CD4-positive, alpha-beta T cell treated with Interleukin-12 subunit alpha and Interleukin-12 subunit beta, for 1 hour (primary cell): ENCODE results near the gene PPP2R2D.
"Not testable (repeated sequence)": the region's sequence is repeated elsewhere in the genome, so short reads cannot be mapped to it uniquely, and the experiment has no call there.

ENCODE experiments used
- DNase-seq: peaks from one replicate; pipeline ENCODE4 v3.0.0-alpha.2; 2020

The PPP2R2D gene

DNA sequence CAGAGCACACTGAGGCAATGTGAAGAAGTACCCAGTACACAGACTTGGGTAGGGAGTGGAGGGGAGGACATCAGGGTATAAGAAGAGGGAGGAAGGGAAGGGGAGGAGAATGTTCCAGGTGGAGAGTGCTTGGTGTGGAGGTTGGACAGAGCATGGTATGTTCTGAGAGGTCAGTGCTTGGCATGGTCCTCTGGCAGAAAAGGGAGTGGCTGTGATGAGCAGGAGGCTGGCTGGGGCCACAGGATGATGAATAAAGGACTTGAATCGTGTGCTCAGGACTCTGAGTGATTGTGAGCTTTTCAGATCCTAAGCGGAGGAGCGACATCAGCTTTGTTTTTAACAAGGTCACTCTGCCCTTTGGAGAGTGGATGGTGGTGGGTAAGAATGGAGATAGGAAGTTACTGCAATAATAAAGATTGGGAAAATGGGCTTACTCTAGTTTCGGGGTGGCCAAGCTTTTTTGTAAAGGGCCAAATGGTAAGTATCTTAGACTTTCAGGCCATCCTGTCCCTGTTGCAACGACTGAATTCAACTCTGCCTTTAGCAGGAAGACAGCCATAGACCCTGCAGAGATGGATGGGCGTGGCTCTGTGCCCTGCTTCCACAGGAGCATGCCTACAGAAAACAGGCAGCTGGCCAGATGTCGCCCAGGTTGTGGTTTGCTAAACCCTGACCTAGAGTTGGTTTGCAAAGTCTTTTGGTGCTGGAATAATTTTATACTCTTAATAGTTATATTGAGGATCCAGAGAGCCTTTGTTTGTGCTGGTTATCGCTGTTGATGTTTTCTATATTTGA is 8.4 kb downstream of the PPP2R2D start:
- no peak for DNase-seq

GRCh38 chr10:131909929-131910328 is 9.1 kb downstream of the PPP2R2D start:
- no peak for DNase-seq

DNA sequence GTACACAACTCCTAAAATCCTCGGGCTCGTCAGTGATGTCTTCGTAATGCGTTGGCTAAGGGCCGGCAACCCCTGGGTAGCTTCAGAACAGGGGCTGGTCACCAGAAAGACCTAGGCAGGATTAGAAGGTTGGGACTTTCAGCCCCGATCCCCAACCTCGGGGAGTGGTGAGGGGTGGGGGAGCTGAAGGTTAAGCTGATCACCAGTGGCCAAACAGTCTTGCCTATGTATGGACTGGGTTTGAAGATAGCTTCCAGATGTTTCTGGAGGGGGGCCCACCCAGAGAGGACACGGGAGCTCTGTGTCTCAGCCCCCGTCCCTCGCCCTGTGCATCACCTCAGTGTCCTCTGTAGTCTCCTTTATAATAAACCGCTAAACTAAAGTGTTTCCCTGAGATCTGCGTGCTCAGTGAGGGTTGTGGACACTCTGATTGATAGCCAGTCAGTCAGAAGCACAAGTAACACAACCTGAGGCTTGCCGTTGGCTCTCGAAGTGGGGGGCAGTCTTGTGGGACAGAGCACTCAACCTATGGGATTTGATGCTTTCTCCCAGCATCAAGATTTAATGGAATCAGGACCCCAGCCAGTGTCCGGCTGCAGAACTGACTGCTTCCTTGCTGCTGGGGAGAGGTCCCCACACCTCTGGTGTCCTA is 10.0 kb downstream of the PPP2R2D start:
- DNase-seq, result no peak

GRCh38 chr10:131911451-131911850 is 10.6 kb downstream of the PPP2R2D start:
- no peak for DNase-seq

DNA sequence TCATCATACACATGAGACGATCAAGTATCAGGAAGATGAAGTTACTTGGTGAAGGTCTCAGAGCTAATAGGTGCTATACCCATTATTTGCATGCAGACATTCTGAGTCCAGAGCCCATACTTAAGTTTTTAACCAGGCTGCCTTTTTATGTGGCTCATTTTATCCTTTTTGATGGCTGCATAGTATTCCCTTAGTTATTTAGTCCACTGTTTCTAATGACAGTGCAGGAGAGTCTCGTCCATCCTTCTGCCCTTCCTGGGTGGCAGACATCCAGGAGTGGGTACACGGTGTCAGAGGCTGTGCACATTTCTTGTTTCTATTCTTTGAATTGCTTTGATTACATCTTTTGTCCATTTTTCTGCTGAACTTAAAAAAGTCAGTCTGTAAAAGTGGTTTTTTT is 11.8 kb downstream of the PPP2R2D start:
- DNase-seq, result no peak

DNA sequence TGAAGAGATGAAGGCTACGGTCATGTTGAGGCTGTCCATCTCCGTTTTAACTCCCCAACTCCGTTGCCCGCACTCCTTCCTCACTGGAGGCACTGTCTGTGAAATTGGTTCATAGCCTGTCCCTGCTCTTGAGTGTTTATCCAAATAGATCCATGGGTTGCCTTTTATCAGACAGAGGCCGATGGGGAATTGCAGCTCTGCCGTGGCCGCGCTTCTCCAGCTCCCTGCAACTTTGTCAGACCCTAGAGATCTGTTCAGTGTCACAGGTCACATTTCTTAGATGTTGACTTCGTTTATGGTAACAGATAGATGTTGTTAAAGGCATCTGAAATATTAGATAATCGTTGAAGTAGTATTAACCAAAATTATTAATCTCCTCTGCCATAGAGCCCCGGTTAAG is 14.7 kb downstream of the PPP2R2D start:
- no peak for DNase-seq

DNA sequence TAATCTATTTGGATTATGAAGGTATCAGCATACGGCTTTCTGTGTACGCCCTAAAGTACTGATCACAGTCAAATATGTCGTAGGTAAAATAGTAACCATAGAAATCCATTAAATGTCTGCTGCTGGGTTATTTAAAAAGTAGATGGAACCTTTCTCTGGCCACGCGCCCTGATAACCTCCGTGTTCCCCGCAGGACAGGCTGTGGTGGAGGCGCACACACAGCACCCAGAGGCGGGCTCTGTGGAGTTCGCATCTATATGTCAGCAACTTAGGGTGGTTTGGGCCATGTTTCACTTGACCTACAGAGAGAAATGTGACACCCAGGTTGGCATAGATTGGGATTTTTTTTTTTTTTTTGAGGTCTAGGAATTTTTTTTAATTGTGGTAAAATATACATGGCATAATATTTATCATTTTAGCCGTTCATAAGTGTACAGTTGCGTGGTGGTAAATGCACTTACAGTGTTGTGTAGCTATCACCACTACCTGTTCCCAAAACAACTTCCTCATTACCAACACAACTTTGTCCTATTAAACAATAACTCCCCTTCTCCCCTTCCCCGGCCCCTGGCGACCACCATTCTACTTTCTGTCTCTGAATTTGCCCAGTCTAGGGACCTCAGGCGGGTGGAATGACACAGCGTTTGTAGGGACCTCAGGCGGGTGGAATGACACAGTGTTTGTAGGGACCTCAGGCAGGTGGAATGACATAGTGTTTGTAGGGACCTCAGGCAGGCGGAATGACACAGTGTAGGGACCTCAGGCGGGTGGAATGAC is 15.4 kb downstream of the PPP2R2D start:
- DNase-seq, result no peak

DNA sequence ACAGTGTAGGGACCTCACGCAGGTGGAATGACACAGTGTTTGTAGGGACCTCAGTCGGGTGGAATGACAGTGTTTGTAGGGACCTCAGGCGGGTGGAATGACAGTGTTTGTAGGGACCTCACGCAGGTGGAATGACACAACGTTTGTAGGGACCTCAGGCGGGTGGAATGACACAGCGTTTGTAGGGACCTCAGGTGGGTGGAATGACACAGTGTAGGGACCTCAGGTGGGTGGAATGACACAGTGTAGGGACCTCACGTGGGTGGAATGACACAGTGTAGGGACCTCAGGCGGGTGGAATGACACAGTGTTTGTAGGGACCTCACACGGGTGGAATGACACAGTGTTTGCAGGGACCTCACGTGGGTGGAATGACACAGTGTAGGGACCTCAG is 16.0 kb downstream of the PPP2R2D start:
- DNase-seq, result not testable (repeated sequence)

- not testable (repeated sequence) for DNase-seq
Measured at GRCh38 chr10:131917496-131917895, 16.7 kb downstream of the PPP2R2D start.

GRCh38 chr10:131919461-131919860 is 18.7 kb downstream of the PPP2R2D start:
- DNase-seq, result not testable (repeated sequence)

- no peak for DNase-seq
Measured at GRCh38 chr10:131920151-131920550, 19.3 kb downstream of the PPP2R2D start.

GRCh38 chr10:131920693-131921092 is 19.9 kb downstream of the PPP2R2D start:
- DNase-seq, result no peak

DNA sequence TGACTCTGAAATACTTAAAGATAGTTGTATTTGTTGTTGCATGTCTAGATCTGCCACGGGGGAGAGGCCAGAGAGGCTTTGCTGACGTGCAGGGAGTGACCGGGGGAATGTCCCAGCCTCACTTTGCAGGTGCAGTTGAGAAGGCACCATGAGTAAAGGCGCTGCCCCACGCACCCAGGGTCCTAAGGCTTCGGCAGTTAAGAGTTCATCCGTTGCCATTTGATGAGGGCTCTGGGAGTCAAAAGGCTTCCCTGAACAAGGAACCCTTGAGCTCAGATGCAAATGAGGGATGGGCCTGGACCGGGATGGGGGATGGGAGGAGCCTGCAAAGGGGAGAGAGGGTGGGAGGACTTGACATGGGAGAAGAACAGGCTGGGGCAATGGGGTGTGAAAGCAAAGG is 20.4 kb downstream of the PPP2R2D start:
- DNase-seq, result no peak

GRCh38 chr10:131923038-131923756 is 22.4 kb downstream of the PPP2R2D start:
- DNase-seq, result no peak

GRCh38 chr10:131925011-131925649 is 24.3 kb downstream of the PPP2R2D start:
- no peak for DNase-seq

DNA sequence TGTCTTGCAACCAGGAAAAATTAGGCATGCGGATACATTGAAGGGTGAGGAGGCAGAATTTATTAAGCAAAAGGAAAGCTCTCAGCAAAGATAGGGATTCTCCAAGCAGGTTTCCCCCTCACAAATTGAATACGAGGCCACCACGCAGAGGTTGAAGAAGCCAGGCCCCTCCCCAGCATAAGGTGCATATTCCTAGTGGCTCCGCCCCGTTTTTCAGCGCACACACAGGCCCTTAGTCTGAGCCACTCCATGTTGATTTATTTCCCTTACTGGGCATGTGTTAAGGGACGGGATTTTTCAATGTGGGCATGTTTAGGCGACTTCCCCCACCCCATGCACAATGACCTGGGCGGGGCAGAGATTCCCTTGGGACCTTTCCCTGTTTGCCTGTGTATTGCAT is 24.9 kb downstream of the PPP2R2D start:
- no peak for DNase-seq

DNA sequence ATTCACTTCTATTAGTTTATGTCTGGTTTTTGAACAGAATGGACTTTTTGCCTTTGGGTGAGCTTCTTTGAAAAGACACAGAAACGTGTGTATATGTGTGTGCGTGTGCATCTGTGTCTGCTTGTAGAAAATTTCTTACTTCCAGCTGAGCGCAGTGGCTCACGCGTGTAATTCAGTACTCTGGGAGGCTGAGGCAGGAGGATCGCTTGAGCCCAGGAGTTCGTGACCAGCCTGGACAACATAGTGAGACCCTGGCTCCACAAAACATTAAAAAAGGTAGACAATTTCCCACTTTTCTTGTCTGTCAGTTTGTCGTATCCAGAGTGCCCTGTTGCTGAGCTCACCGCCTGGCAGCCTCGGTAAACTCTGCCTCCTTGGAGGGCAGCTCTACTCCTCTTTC is 25.4 kb downstream of the PPP2R2D start:
- DNase-seq, result no peak

DNA sequence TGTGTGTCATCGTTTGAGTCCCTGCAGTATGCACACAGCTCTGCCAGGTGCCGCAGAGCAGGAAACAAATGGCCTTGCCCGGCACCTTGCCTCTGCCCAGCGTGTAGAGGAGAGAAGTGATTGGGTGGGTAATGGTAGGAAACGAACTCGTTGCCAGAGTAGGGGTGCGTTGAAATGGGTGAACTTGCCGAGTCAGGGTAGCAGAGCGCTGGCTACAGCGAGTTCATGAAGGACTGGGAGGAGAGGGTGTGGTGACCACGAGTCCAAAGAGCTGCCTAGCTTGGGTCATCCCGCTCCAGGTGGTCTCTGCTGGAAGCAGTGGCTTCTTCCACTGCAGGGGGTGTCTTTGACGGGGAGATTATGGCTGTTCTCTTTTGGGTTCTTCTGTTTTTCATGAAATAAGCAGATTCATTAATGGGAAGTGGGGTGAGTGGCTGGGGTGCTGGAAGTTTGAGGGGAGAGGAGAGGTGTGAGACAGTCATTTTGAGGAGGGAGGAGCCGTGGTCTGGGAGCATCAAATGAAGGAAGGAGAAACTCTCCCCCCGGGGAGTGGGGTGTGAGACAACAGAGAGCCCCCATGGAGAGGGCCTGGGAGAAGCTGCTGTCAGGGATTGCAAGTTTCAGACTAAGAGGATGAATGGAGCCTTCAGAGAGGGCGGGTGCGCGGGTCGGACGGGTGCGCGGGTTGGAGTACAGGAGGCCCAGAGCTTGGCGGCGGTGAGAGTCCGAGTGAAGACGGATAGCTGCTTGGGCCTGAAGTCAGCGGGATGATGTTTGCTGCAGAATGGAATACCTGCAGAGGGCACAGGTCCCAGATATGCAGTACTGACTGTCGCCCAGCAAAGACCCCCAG is 26.2 kb downstream of the PPP2R2D start:
- no peak for DNase-seq

- peak; percentile 52 for DNase-seq
Measured at GRCh38 chr10:131928248-131929095, 27.7 kb downstream of the PPP2R2D start.

DNA sequence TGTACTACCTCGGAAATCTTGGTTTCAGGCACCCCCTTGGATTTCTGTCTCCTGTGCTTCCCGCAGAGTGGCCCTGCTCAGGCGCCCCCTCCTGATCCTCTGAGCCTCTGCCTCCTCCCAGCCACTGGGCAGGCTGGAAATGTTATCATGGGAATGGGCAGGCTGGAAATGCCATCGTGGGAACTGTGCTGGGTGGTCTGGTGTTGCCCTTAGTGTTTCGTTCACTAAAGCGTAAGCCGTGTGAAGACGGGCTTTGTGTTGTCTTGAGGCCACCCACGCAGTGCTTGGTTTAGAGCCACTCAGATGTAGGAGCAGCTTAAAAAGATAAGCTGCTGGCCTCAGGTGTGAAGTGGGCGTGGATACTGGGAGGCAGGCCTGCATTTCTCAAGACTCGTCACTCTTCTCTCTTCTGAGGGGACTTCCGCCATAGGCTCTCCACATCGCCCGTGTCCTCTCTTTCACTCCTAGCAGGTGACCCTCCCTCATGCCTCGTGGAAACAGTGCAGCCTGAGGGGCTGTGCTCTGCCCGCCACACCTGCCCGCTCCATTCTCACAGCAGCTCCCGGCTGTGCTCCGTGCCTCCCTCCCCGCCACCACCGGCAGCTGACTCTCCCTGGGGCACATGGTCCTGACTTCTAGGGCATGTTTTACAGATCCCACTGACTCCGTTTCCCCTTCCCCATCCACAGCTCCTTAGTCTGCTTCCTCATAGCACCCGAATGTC is 28.5 kb downstream of the PPP2R2D start:
- no peak for DNase-seq
